ENCODE results near the gene PGD. TPM values are rescaled to one million over a fixed set of nuclear protein-coding genes. Genes with fewer than 3 reads are reported as not detected.

Gene PGD
- total and polyA plus RNA-seq, 2 of the 13 experiments (the other 11 are each of a cell fraction or from before 2014, with no cell fraction given): 64.8 to 210 TPM

DNA sequence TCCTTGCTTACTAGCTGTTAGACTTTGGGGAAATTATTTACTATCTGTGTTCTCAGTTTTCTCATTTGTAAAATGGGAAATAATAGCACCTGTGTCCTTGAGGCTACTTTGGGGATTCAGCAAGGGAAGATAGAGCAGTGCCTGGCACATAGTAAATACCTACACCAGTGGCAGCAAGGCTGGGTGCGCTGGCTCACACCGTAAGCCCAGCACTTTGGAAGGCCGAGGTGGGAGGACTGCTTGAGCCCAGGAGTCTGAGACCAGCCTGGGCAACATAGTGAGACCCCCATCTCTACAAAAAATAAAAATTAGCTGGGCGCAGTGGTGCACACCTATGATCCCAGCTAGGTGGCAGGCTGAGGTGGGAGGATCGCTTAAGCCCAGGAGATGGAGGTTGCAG is 22.8 kb downstream of the PGD start:
- Histone ChIP-seq H3K9ac (ENCODE audit: insufficient read depth, low read depth, low read length) (no peak overlapping the region), H3K27ac (ENCODE audit: extremely low read length, insufficient read depth, low read length) (no peak overlapping the region), H3K36me3 (replicated peaks in 1 of 2; ENCODE audit: control insufficient read depth in 1 of 2, insufficient read depth in 2 of 2, low read length in 2 of 2) (peaks cover 8 to 36% of the 10 kb centered on the region in 2 experiments; a peak in 4 of 5 replicates), H3K27me3 (ENCODE audit: control insufficient read depth in 1 of 2, insufficient read depth in 2 of 2, low read length in 2 of 2) (no peaks in the 10 kb centered on the region), H3K4me1 (ENCODE audit: insufficient read depth, low read length) (peaks cover 10% of the 10 kb centered on the region), H3K79me2 (ENCODE audit: insufficient read depth, low read length) (no peaks in the 10 kb centered on the region), H3K4me3 (replicated peaks in 1 of 3; ENCODE audit: insufficient read depth in 1 of 3, low read depth in 2 of 3, low read length in 3 of 3) (no peak overlapping the region), H2AFZ (ENCODE audit: low read length) (no peak overlapping the region), H3K9me3 (ENCODE audit: low read length) (no peaks in the 10 kb centered on the region), H3K4me2 (ENCODE audit: low read depth, low read length) (no peak overlapping the region), H4K20me1 (ENCODE audit: insufficient read depth, low read length) (no peaks in the 10 kb centered on the region)
- DNase-seq (ENCODE audit: low spot score): no peak
- TF ChIP-seq ZNF121 (CRISPR knock-in tag; IDR thresholded peaks at IDR 0.05) (peak; percentile 44), ZNF253 (CRISPR knock-in tag; IDR thresholded peaks at IDR 0.05; ENCODE audit: borderline replicate concordance) (no peak), RBM22 (optimal IDR thresholded peaks at IDR 0.05; ENCODE audit: low read length) (peak; percentile 59)
- no peak; the same call in 2 of the 3 replicates for ATAC-seq
- FAIRE-seq: no peak
- CTCF ChIA-PET (ENCODE audit: low intra/inter-chr PET ratio, low total read pairs): no interaction called here
- WGBS (ENCODE audit: low lambda C conversion rate): 95% methylated on average over 5 of the region's 5 CpGs
- POLR2A ChIA-PET: no interaction called here
- in situ Hi-C loops (cut with HindIII; ENCODE audit: extremely low pct_ligation_motif_present, low pct_unique_long_range_greater_than_20kb): no loop called here
- intact Hi-C loops (cut with micrococcal nuclease; ENCODE audit: unreplicated experiment): no loop called here
- no TSS peak for BruUV-seq (replicated peaks)

DNA sequence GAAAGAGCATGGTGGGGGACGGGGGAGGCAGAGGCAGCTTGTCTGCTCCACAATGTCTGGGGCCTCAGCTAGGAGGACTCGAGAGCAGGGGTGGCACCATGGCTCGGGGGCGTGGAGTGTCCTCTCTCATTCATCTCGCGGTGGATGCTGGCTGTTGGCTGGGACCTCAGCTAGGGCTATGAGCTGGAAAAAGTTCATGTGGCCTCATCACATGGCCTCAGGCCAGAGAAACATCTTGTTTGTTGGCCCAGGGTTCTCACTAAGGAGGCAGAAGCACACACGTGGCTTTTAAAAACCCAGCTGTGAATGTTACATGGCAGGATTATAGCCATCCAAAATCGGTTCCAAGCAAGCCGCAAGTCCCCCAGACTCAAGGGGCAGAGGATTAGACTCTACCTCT is 25.2 kb downstream of the PGD start:
- BruUV-seq (replicated peaks): no TSS peak
- Histone ChIP-seq H3K4me3 (replicated peaks in 1 of 3; ENCODE audit: insufficient read depth in 1 of 3, low read depth in 2 of 3, low read length in 3 of 3) (no peak overlapping the region), H3K9me3 (ENCODE audit: low read length) (no peaks in the 10 kb centered on the region), H3K9ac (ENCODE audit: insufficient read depth, low read depth, low read length) (no peak overlapping the region), H3K4me1 (ENCODE audit: insufficient read depth, low read length) (peaks cover 16% of the 10 kb centered on the region), H2AFZ (ENCODE audit: low read length) (no peak overlapping the region), H4K20me1 (ENCODE audit: insufficient read depth, low read length) (no peaks in the 10 kb centered on the region), H3K79me2 (ENCODE audit: insufficient read depth, low read length) (no peaks in the 10 kb centered on the region), H3K36me3 (replicated peaks in 1 of 2; ENCODE audit: control insufficient read depth in 1 of 2, insufficient read depth in 2 of 2, low read length in 2 of 2) (peaks cover 4 to 15% of the 10 kb centered on the region in 2 experiments; a peak in 4 of 5 replicates), H3K27ac (ENCODE audit: extremely low read length, insufficient read depth, low read length) (no peak overlapping the region), H3K4me2 (ENCODE audit: low read depth, low read length) (no peak overlapping the region), H3K27me3 (ENCODE audit: control insufficient read depth in 1 of 2, insufficient read depth in 2 of 2, low read length in 2 of 2) (no peaks in the 10 kb centered on the region)
- intact Hi-C loops (cut with micrococcal nuclease; ENCODE audit: unreplicated experiment): no loop called here
- POLR2A ChIA-PET: no interaction called here
- no peak for ATAC-seq
- FAIRE-seq: no peak
- in situ Hi-C loops (cut with HindIII; ENCODE audit: extremely low pct_ligation_motif_present, low pct_unique_long_range_greater_than_20kb): no loop called here
- CTCF ChIA-PET (ENCODE audit: low intra/inter-chr PET ratio, low total read pairs): no interaction called here
- 86% methylated on average over 8 of the region's 9 CpGs for whole genome bisulfite sequencing (ENCODE audit: low lambda C conversion rate)
- DNase-seq (ENCODE audit: low spot score): no peak
- TF ChIP-seq, protein P1, sequence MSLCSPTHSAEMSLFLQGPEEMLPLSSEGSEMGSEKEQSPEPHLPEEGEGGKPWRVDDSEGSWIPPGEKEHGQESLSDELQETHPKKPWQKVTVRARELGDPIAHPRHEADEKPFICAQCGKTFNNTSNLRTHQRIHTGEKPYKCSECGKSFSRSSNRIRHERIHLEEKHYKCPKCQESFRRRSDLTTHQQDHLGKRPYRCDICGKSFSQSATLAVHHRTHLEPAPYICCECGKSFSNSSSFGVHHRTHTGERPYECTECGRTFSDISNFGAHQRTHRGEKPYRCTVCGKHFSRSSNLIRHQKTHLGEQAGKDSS (CRISPR knock-in tag; IDR thresholded peaks at IDR 0.05; ENCODE audit: borderline replicate concordance, low read depth): no peak
- TF ChIP-seq, protein P2, sequence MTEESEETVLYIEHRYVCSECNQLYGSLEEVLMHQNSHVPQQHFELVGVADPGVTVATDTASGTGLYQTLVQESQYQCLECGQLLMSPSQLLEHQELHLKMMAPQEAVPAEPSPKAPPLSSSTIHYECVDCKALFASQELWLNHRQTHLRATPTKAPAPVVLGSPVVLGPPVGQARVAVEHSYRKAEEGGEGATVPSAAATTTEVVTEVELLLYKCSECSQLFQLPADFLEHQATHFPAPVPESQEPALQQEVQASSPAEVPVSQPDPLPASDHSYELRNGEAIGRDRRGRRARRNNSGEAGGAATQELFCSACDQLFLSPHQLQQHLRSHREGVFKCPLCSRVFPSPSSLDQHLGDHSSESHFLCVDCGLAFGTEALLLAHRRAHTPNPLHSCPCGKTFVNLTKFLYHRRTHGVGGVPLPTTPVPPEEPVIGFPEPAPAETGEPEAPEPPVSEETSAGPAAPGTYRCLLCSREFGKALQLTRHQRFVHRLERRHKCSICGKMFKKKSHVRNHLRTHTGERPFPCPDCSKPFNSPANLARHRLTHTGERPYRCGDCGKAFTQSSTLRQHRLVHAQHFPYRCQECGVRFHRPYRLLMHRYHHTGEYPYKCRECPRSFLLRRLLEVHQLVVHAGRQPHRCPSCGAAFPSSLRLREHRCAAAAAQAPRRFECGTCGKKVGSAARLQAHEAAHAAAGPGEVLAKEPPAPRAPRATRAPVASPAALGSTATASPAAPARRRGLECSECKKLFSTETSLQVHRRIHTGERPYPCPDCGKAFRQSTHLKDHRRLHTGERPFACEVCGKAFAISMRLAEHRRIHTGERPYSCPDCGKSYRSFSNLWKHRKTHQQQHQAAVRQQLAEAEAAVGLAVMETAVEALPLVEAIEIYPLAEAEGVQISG (CRISPR knock-in tag; IDR thresholded peaks at IDR 0.05): no peak
- no peak for TF ChIP-seq ZMYM2 (CRISPR knock-in tag; IDR thresholded peaks at IDR 0.05)
- no peak for TF ChIP-seq ZNF674 (CRISPR knock-in tag; IDR thresholded peaks at IDR 0.05; ENCODE audit: low read depth)
- no peak for TF ChIP-seq ZNF749 (CRISPR knock-in tag; IDR thresholded peaks at IDR 0.05; ENCODE audit: borderline replicate concordance)
- TF ChIP-seq NCOA5 (CRISPR knock-in tag; IDR thresholded peaks at IDR 0.05): no peak
- TF ChIP-seq EHMT2 (IDR thresholded peaks at IDR 0.05; ENCODE audit: borderline replicate concordance, low read depth, low read length): no peak
- TF ChIP-seq ZNF816 (CRISPR knock-in tag; IDR thresholded peaks at IDR 0.05; ENCODE audit: borderline replicate concordance): no peak
- TF ChIP-seq, protein P3, sequence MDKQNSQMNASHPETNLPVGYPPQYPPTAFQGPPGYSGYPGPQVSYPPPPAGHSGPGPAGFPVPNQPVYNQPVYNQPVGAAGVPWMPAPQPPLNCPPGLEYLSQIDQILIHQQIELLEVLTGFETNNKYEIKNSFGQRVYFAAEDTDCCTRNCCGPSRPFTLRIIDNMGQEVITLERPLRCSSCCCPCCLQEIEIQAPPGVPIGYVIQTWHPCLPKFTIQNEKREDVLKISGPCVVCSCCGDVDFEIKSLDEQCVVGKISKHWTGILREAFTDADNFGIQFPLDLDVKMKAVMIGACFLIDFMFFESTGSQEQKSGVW (CRISPR knock-in tag; IDR thresholded peaks at IDR 0.05; ENCODE audit: borderline replicate concordance): no peak
- no peak for TF ChIP-seq MED8 (CRISPR knock-in tag; IDR thresholded peaks at IDR 0.05; ENCODE audit: insufficient replicate concordance)
